Measurements from ENCODE around the gene NEDD1.

NEDD1 gene

DNA sequence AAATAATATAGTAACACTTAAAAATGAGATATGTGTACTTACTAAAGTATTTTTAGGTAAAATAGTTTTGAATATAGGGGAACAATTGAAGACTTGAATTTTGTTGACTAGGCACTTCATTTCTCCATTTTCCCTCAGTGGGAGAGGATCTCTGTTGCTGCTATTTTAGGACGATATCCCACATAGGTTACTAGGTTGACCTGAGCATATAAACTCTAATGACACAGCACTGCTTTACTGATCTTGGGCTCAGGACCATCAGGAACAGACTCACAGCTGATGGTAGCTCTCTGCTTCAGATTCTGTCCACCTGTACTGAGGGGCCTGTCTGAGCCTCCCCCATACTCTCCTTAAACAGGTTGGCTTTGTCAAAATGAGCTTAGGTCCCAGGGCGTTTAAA, 5.9 kb downstream of the NEDD1 start:
- peaks cover 40% of the 10 kb centered on the region for H3K4me1 Mint-ChIP-seq (ENCODE audit: low read depth)

DNA sequence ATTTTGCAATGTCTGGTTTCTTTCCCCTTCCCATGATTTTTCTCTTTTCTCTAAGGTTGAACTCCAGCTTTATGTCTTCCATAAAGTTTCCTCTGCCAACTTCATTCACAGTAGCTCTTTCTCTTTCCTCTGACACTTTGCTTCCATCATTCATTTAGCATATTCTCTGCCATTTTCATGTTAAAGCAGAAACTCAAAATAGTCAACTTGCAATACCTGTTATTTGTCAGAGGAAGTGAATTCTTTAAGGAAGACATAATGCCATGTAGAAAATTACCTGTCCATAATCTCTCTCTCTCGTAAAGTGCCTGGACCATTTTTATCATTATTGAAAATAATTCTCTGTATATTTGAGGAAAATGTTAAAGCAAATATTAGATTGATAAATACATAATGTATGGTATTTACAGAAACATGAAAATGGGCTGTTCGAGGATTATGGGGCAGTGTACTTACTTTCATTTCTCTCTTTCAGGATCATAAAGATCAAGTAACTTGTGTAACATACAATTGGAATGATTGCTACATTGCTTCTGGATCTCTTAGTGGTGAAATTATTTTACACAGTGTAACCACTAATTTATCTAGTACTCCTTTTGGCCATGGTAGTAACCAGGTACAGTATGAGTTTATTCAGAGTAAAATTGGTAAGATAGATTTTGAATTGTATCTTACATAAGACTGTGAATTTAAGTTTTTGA, 12.6 kb downstream of the NEDD1 start:
- Mint-ChIP-seq H3K9me3 (peaks cover 13% of the 10 kb centered on the region), H3K4me1 (ENCODE audit: low read depth) (peaks cover 14% of the 10 kb centered on the region), H3K27ac (no peak overlapping the region), H3K4me3 (no peak overlapping the region), H3K36me3 (ENCODE audit: low read depth) (peaks cover 54% of the 10 kb centered on the region), H3K27me3 (ENCODE audit: low read depth) (no peaks in the 10 kb centered on the region)
- DNase-seq (ENCODE audit: low spot score), result no peak

More for the DNA sequence above, 5.9 kb downstream of the NEDD1 start:
- Mint-ChIP-seq H3K4me3 (no peak overlapping the region), H3K27me3 (ENCODE audit: low read depth) (no peaks in the 10 kb centered on the region), H3K36me3 (ENCODE audit: low read depth) (peaks cover 51% of the 10 kb centered on the region), H3K9me3 (peaks cover 7% of the 10 kb centered on the region), H3K27ac (peak overlapping the region; percentile 1)
- DNase-seq (ENCODE audit: low spot score), result no peak

DNA sequence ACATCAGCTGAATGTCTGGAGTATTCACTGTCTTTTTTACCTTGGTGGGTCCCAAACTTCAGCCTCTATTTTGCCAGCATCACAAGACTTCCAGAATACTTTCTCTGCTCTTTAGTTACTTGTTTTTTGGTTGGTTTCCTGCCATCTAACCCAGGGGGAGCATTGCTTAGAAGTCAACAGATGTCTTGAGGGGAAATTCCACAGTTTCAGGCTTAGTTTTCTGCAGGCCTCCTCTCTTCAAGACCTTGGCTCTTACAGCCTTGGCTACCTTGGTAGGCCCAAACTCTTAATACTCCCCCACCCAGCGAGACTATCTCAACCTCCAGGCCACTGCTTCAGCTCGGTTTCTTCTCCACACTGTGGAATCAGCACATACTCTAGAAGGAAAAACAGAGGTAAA, 41.7 kb downstream of the NEDD1 start:
- H3K9me3 Mint-ChIP-seq, result no peaks in the 10 kb centered on the region
- no peak overlapping the region for H3K4me3 Mint-ChIP-seq
- H3K36me3 Mint-ChIP-seq (ENCODE audit: low read depth), result peaks cover 52% of the 10 kb centered on the region
- no peak overlapping the region for H3K27ac Mint-ChIP-seq
- H3K27me3 Mint-ChIP-seq (ENCODE audit: low read depth), result no peaks in the 10 kb centered on the region
- no peak for DNase-seq (ENCODE audit: low spot score)
- no peaks in the 10 kb centered on the region for H3K4me1 Mint-ChIP-seq (ENCODE audit: low read depth)

DNA sequence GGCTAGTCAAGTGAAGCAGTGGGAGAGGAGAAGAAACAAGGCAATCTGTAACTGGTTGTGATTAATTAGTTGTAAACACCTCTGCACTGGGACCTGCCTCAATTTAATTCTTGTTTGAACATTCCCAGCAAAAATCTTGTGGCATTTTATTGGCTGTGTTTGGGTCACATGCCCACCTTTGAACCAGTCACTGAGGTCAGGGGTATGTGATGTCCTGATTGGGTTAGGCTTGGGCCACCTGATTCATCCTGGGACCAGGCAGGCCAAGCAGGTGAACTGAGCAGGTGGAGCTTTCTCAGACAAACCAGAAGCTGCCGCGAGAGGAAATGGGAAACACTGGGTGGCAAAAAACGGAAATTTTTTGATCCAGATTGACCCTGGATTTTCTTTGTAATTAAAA, 72.5 kb downstream of the NEDD1 start:
- Mint-ChIP-seq H3K27ac (no peak overlapping the region), H3K27me3 (ENCODE audit: low read depth) (no peaks in the 10 kb centered on the region), H3K36me3 (ENCODE audit: low read depth) (no peaks in the 10 kb centered on the region), H3K4me1 (ENCODE audit: low read depth) (no peaks in the 10 kb centered on the region), H3K9me3 (no peaks in the 10 kb centered on the region), H3K4me3 (no peak overlapping the region)
- DNase-seq (ENCODE audit: low spot score), result no peak

DNA sequence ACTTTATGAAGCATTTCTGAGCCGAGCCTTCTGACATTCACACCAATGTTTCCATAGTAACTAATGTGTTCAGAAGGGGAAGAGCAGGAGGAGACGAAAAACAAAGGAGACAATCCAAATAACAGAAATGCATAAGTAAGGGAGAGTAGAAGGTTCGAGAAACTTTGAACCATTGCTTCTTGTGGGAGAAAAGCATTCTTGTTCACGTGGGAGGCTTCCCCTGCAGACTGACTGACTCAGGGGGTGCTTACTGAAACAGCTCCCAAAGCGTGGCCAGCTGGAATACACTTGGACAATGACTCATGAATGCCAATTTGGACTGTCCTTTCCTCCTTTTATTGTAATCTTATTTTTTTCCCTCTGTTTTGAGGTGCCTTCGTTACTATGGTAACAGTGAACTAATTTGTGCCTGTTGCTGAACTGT, 73.9 kb downstream of the NEDD1 start:
- H3K27ac Mint-ChIP-seq, result no peak overlapping the region
- H3K27me3 Mint-ChIP-seq (ENCODE audit: low read depth), result peaks cover 11% of the 10 kb centered on the region
- peaks cover 4% of the 10 kb centered on the region for H3K4me1 Mint-ChIP-seq (ENCODE audit: low read depth)
- no peaks in the 10 kb centered on the region for H3K36me3 Mint-ChIP-seq (ENCODE audit: low read depth)
- DNase-seq (ENCODE audit: low spot score), result no peak
- no peak overlapping the region for H3K4me3 Mint-ChIP-seq
- no peaks in the 10 kb centered on the region for H3K9me3 Mint-ChIP-seq

DNA sequence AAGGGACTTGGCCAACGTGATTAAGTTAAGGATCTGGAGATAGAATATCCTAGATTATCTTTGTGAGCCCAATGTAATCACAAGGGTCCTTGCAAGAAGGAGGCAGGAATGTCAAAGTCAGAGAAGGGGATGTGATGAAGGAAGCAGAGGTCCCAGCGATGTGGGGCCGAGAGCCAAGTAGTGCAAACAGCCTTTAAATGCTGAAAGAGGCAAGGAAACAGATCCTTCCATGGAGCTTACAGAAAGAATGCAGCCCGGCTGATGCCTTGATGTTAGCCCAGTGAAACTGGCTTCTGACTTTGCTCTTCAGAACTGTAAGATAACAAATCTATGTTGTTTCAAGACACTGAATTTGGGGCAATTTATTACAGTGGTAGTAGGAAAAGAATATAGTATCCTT, 74.9 kb downstream of the NEDD1 start:
- Mint-ChIP-seq H3K4me1 (ENCODE audit: low read depth) (peaks cover 6% of the 10 kb centered on the region), H3K9me3 (no peaks in the 10 kb centered on the region)

DNA sequence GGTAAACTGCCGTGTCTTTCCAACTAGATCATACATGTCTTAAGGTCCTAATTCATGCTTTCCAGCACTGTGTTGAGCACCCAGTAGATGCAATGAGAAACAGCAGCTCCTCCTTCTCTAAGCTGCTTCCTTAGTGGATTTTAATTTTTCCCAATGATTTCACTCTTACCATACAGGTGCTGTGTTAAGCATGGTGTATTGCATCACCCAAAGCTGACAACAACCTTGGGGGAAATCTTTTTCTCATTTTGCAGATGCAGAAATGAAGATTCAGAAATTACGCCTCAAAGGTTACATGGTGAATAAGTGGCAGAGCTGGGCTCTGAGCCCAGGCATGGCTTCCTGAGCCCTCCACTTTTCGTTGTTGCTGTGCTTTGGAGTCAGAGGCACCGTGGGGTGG, 75.6 kb downstream of the NEDD1 start:
- Mint-ChIP-seq H3K4me3 (no peak overlapping the region), H3K27me3 (ENCODE audit: low read depth) (peaks cover 24% of the 10 kb centered on the region), H3K27ac (no peak overlapping the region), H3K4me1 (ENCODE audit: low read depth) (peaks cover 6% of the 10 kb centered on the region), H3K9me3 (no peaks in the 10 kb centered on the region), H3K36me3 (ENCODE audit: low read depth) (no peaks in the 10 kb centered on the region)
- DNase-seq (ENCODE audit: low spot score), result no peak

More for the DNA sequence above, 74.9 kb downstream of the NEDD1 start:
- H3K4me3 Mint-ChIP-seq, result no peak overlapping the region
- H3K27ac Mint-ChIP-seq, result no peak overlapping the region
- DNase-seq (ENCODE audit: low spot score), result no peak
- H3K27me3 Mint-ChIP-seq (ENCODE audit: low read depth), result peaks cover 20% of the 10 kb centered on the region
- no peaks in the 10 kb centered on the region for H3K36me3 Mint-ChIP-seq (ENCODE audit: low read depth)

DNA sequence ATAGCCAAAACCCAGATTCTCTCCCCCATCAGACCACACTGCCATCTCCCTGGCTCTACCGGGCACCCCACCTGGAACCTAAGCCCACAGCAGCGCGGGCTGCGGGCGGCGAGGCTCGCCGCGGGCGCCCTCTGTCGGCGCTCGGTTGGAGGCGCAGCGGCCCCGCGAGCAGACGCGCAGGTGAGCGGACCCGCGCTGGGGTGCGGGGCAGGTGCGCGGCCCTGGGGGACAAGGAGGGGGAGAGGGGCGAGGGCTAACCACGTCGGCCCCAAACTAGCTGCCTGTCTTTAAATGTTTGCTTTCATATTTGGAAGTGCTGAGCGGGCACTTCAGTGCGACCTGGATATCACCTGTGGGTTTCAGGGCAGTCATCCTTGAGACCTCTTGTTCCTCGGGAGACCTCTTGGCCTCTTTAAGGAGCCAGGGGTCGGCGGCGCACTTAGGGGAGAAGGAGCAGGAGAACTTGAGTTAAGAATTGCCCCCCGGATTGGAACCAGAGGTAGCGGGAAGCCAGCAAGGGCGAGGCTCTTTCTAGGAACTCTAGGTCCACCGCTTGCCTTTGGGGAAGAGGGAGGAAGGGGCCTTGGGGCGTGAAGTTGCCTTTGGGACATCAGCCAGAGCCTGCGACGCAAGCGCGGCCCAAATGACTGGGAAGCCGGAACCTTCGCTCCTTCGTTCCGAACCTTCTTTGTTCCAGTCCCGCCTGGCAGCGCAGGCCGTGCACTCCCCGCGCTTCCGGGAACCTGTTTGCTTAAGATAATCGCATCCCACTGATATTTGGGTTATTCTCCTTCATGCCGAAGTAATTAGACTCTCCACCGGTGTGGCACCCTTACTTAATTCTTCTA, 78.7 kb downstream of the NEDD1 start:
- Mint-ChIP-seq H3K27ac (no peak overlapping the region), H3K4me1 (ENCODE audit: low read depth) (peaks cover 6% of the 10 kb centered on the region), H3K9me3 (no peaks in the 10 kb centered on the region), H3K4me3 (peak overlapping the region; percentile 67), H3K27me3 (ENCODE audit: low read depth) (peaks cover 38% of the 10 kb centered on the region), H3K36me3 (ENCODE audit: low read depth) (no peaks in the 10 kb centered on the region)
- peak; percentile 17 for DNase-seq (ENCODE audit: low spot score)

DNA sequence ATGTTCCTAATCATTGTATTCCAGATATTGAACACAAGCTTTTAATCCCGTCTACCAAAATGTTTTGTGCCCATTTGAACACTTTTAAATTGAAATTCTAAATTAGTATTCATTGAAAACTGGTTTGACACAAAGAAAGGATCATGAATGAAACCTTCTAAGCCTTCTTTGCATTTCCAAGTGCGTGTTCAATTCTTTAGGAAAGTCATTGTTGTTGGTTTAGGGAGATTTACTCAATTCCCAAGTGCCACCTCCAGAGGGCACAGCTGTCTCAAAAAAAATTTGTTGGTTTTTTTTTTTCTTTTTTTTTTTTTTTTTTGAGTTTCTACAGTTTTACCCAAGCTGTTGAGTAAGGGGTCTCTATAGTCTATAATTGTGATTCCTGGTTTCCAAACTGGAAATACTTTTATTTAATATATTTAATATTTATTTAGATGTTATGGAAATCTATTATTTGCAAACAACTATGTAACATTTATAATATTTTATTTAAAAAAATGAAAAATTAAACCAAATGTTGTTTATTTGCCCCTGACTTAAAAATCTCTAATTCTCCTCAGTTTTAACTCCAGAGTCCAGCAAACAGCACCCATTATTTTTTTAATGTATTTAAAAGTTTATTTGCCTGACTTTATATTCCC, 79.9 kb downstream of the NEDD1 start:
- H3K9me3 Mint-ChIP-seq, result no peaks in the 10 kb centered on the region
- peaks cover 43% of the 10 kb centered on the region for H3K27me3 Mint-ChIP-seq (ENCODE audit: low read depth)
- no peaks in the 10 kb centered on the region for H3K36me3 Mint-ChIP-seq (ENCODE audit: low read depth)
- no peak overlapping the region for H3K27ac Mint-ChIP-seq
- no peak for DNase-seq (ENCODE audit: low spot score)
- no peak overlapping the region for H3K4me3 Mint-ChIP-seq
- H3K4me1 Mint-ChIP-seq (ENCODE audit: low read depth), result peaks cover 6% of the 10 kb centered on the region

DNA sequence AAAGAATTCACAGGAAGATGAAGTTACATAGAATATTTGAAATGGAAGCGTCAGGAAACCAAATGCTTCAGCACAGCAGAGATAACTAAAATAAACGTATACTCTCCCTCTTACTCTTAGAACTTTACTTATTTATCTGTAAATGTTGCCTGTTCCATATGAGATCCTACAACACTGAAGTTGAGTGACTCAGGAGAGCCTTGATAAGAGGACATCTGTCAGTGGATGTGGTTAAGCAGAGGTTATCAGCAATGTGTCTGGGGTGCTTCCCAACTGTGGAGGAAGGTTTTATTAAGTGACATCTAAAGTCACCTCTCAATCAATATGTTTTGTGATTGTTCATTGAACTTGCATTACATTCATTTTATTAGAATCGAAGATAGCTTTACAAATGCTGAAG, 81.9 kb downstream of the NEDD1 start:
- Mint-ChIP-seq H3K4me3 (no peak overlapping the region), H3K36me3 (ENCODE audit: low read depth) (no peaks in the 10 kb centered on the region), H3K9me3 (no peaks in the 10 kb centered on the region), H3K4me1 (ENCODE audit: low read depth) (peaks cover 6% of the 10 kb centered on the region), H3K27me3 (ENCODE audit: low read depth) (peaks cover 46% of the 10 kb centered on the region), H3K27ac (no peak overlapping the region)
- DNase-seq (ENCODE audit: low spot score), result no peak

DNA sequence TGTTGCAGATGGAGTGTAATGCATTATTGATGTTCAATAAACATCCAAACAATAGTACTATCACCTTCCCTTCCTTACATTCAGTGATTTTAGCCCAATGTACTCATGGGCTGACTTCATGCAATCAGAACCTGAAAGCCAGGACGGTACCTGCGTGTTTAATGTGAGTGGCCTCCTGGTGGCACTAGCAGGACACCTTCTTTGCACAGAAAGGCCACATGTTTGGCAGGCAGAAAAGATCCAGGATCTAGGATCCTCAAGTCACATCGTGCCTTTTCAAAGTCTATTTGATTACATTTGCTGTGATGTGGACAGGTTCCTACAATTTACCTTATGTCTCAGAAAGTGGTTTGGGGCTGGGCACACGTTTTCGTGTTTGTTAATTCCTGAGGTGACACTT, 82.9 kb downstream of the NEDD1 start:
- H3K9me3 Mint-ChIP-seq, result no peaks in the 10 kb centered on the region
- DNase-seq (ENCODE audit: low spot score), result no peak
- no peak overlapping the region for H3K27ac Mint-ChIP-seq
- peaks cover 44% of the 10 kb centered on the region for H3K27me3 Mint-ChIP-seq (ENCODE audit: low read depth)
- H3K4me1 Mint-ChIP-seq (ENCODE audit: low read depth), result peaks cover 6% of the 10 kb centered on the region
- no peaks in the 10 kb centered on the region for H3K36me3 Mint-ChIP-seq (ENCODE audit: low read depth)
- H3K4me3 Mint-ChIP-seq, result no peak overlapping the region

DNA sequence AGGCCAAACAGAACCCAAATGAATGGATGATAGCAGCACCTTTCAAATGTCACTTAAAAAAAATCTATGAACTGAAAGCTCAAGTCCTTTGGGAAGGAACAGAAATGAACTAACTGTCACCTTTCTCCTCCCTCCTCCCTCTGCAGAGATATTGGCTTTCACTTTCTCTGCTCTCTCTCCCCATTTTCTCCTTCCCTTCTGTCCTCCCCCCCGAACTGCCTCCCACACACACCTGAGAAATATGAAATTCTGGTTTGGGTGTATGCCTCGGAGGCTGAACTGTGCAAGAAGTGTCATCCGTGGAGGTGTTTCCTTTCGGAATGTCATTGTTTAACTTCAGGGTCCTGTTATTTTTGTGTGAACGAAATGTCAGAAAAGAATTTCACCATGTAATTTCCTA, 87.8 kb downstream of the NEDD1 start:
- no peak overlapping the region for H3K4me3 Mint-ChIP-seq
- no peaks in the 10 kb centered on the region for H3K4me1 Mint-ChIP-seq (ENCODE audit: low read depth)
- H3K27me3 Mint-ChIP-seq (ENCODE audit: low read depth), result peaks cover 11% of the 10 kb centered on the region
- H3K27ac Mint-ChIP-seq, result no peak overlapping the region
- no peak for DNase-seq (ENCODE audit: low spot score)
- H3K9me3 Mint-ChIP-seq, result no peaks in the 10 kb centered on the region
- no peaks in the 10 kb centered on the region for H3K36me3 Mint-ChIP-seq (ENCODE audit: low read depth)

DNA sequence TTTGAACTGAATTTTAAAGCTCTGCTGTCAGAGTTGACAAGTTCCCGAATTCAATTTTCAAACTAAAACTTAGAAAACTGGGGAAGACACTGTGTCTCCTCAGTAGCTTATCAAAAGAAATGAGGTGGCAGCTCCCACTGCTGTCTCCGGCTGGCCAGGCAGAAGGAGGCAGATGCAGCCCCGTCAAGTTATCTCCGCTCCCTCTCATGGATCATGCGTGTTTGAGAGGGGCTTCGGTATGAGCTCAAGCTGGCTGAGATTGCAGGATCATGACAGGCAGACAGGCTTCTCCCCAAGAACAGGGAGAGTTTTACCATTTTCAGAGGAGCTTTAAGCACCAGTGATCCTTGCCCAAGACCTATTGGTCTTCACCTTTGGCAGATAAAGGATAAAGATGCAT, 88.8 kb downstream of the NEDD1 start:
- H3K27me3 Mint-ChIP-seq (ENCODE audit: low read depth), result peaks cover 8% of the 10 kb centered on the region
- no peaks in the 10 kb centered on the region for H3K36me3 Mint-ChIP-seq (ENCODE audit: low read depth)
- no peak for DNase-seq (ENCODE audit: low spot score)
- H3K27ac Mint-ChIP-seq, result no peak overlapping the region
- H3K4me3 Mint-ChIP-seq, result no peak overlapping the region
- H3K4me1 Mint-ChIP-seq (ENCODE audit: low read depth), result no peaks in the 10 kb centered on the region
- no peaks in the 10 kb centered on the region for H3K9me3 Mint-ChIP-seq

DNA sequence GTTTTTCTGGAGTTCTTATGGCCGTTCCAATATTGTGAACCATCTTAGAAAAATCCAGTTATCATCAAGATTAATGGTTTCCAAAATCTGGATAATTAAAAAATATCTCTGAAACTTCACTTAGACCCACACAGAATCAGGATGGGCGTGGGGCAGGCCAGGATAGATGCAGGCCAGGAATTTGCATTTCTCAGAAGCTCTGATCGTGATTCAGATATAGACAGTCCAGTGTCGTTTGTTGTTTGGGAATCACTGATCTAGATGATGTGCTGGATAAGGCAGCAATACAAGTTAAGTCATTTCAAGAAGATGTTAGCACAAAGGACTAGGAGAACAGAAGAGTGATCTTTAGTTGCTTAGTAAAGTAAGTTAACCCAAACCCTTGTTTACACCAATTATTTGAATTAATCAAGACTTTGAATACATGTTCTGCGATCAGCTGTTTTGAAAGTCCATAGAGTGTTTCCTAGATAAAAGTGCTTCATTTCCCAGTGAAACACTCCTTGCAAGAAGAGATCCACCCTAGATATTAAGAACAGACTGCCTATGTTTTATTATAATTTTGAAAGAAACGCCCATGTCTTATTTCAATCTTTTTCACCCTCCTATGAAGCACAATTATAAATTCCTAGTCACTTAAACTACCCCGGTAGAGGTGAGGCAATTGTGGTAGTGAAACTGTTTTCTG, 90.9 kb downstream of the NEDD1 start:
- Mint-ChIP-seq H3K4me1 (ENCODE audit: low read depth) (no peaks in the 10 kb centered on the region), H3K9me3 (no peaks in the 10 kb centered on the region), H3K27ac (no peak overlapping the region), H3K27me3 (ENCODE audit: low read depth) (peaks cover 6% of the 10 kb centered on the region), H3K36me3 (ENCODE audit: low read depth) (no peaks in the 10 kb centered on the region), H3K4me3 (no peak overlapping the region)
- DNase-seq (ENCODE audit: low spot score), result no peak

All from T-helper 2 cell treated with Interferon-gamma antibody and Interleukin-4, amounts not matched to agents 5 μg/mL and 100 μg/mL, for 36 hours (primary cell).